DOHH2 (cell line): ENCODE results near the gene CACNA2D3.

Experiments
- CTCF ChIP-seq: fragments of 200-600 bp; sonication (generic); IDR thresholded peaks from one replicate; pipeline ENCODE4 v1.5.1; 2014; ENCODE audit warnings: antibody characterized with exemption, mild to moderate bottlenecking, low read depth, low read length; ENCODE audit not compliant: poor library complexity, severe bottlenecking
- EZH2phosphoT487 ChIP-seq: fragments of 200-600 bp; sonication (generic); IDR thresholded peaks from 2 replicates; pipeline ENCODE4 v1.6.1; 2017; ENCODE audit warnings: borderline replicate concordance, mild to moderate bottlenecking, antibody characterized with exemption, low read length, moderate library complexity, mixed read lengths

- TF ChIP-seq EZH2phosphoT487 (no peak), CTCF (no peak)
Measured at GRCh38 chr3:54273791-54274190, 151.4 kb downstream of the CACNA2D3 start.
